Muscle layer of colon (tissue), 2 donors: ENCODE measurements around the gene ELANE.
"Not testable (repeated sequence)": the region's sequence is repeated elsewhere in the genome, so short reads cannot be mapped to it uniquely, and the experiment has no call there.

Experiments
- H3K27ac ChIP-seq: one replicate; pipeline ENCODE4 v1.7.0; 2013; ENCODE audit warnings: low read depth, mild to moderate bottlenecking, low read length, moderate library complexity
- H3K27me3 ChIP-seq, 2 donors: one replicate each; pipeline ENCODE4 v1.7.0; 2013; ENCODE audit warnings: low read length in 2 of 2, mild to moderate bottlenecking in 2 of 2; ENCODE audit not compliant: insufficient read depth in 2 of 2, control insufficient read depth in 1 of 2
- H3K36me3 ChIP-seq: one replicate; pipeline ENCODE4 v1.7.0; 2013; ENCODE audit warnings: mild to moderate bottlenecking, low read length; ENCODE audit not compliant: insufficient read depth
- H3K4me1 ChIP-seq: one replicate; pipeline ENCODE4 v1.7.0; 2013; ENCODE audit warnings: mild to moderate bottlenecking, low read length; ENCODE audit not compliant: insufficient read depth
- H3K4me3 ChIP-seq, 2 donors: one replicate each; pipeline ENCODE4 v1.7.0; 2013; ENCODE audit warnings: low read length in 2 of 2, low read depth in 1 of 2, mild to moderate bottlenecking in 1 of 2, moderate library complexity in 1 of 2
- H3K9ac ChIP-seq: one replicate; pipeline ENCODE4 v1.7.0; 2013; ENCODE audit warnings: low read length
- H3K9me3 ChIP-seq: one replicate; pipeline ENCODE4 v1.7.0; 2013; ENCODE audit warnings: mild to moderate bottlenecking, low read length
- donor health status: abdominal sarcoma.
- donor health status: Adenocarcinoma of cecum.

The ELANE gene

DNA sequence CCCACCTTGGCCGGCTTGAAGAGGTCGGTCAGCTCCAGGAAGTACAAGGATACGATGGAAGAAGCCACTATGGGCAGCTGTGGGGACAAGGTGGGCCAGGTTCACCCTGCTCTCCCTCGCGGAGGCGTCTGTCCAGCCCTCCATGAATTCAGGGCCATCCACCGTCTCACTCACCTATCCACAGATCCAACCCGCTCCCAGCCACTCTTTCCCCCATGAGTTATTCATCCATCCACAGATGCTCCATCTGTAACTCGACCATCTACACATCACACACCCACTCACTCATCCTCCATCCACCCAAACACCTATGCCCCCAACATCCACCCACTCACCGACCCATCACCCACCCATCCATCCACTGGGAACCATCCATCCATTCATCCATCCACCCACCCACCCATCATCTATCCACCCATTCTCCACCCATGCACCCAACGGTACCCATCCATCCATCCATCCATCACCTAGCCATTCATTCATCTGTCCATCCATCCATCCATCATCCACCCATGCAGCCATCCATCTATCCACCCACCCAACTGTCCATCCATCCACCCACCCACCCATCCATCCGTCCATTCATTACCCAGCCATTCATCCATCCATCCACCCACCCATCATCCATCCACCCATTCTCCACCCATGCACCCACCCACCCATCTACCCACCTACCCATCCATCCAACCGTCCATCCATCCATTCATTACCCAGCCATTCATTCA is 36.2 kb upstream of the ELANE start:
- Histone ChIP-seq H3K9ac (no peak overlapping the region), H3K27ac (no peak overlapping the region), H3K36me3 (peaks cover 11% of the 10 kb centered on the region), H3K9me3 (no peaks in the 10 kb centered on the region), H3K4me3 (no peak overlapping the region), H3K27me3 (no peaks in the 10 kb centered on the region), H3K4me1 (no peaks in the 10 kb centered on the region)

DNA sequence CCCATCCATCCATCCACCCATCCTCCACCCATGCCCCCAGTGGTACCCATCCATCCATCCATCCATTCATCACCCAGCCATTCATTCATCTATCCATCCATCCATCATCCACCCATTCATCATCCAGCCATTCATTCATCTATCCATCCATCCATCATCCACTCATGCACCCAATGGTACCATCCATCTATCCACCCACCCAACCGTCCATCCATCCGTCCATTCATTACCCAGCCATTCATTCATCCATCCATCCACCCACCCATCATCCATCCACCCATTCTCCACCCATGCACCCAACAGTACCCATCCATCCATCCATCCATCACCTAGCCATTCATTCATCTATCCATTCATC is 35.6 kb upstream of the ELANE start:
- H3K4me3 ChIP-seq = no peak overlapping the region
- H3K9me3 ChIP-seq = no peaks in the 10 kb centered on the region
- peaks cover 6% of the 10 kb centered on the region for H3K36me3 ChIP-seq

DNA sequence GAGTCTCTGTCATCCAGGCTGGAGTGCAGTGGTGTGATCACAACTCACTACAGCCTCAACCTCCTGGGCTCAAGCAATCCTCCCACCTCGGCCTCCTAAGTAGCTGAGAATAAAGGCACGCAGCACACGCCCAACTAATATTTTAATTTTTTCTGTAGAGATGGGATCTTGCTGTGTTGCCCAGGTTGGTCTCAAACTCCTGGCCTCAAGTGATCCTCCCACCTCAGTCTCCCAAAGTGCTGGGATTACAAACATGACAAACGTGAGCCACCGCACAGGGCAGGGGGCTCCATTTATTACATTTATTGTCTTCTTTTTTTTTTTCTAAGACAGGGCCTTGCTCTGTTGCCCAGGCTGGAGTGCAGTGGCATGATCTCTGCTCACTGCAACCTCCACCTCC is 31.9 kb upstream of the ELANE start:
- H3K36me3 ChIP-seq, H3K27ac ChIP-seq, H3K9ac ChIP-seq, H3K9me3 ChIP-seq, H3K4me1 ChIP-seq, H3K4me3 ChIP-seq: not testable (repeated sequence)
- H3K27me3 ChIP-seq = peaks cover 6 to 26% of the 10 kb centered on the region in 2 donors

More for the DNA sequence above, 35.6 kb upstream of the ELANE start:
- Histone ChIP-seq H3K27me3 (peaks cover 0 to 4% of the 10 kb centered on the region in 2 donors), H3K4me1 (no peaks in the 10 kb centered on the region), H3K27ac (no peak overlapping the region), H3K9ac (no peak overlapping the region)

DNA sequence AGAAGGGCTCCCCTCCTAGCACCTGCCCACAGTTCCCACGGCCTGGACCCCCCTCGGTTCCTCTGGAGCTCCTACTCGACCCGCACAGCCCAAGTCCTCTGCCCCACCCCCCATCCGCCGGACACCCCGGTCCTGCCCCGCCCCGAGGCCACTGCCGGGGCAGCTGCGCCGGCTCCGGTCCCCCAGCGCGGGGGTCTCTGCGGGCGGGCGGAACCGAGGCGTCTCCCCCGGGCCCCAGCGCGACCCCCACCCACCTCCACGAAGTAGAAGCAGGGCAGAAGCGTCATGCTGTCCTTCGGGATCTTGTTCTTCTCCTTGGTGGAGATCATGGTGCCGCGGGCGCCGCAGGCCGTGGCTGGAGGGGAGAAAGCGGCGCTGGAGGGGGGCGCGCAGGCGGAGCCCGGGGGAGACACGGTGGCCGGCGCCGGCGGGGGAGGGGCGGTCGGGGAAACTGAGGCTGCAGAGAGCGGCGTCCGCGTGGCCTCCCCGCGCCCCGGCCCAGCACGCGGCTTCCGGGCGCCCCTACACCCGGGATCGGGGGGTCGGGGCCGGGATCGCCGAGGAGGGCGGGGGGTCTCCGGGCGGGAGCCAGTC is 30.8 kb upstream of the ELANE start:
- Histone ChIP-seq H3K36me3 (no peaks in the 10 kb centered on the region), H3K27me3 (peaks cover 6 to 26% of the 10 kb centered on the region in 2 donors), H3K9me3 (no peaks in the 10 kb centered on the region), H3K4me1 (no peaks in the 10 kb centered on the region), H3K9ac (no peak overlapping the region), H3K27ac (no peak overlapping the region), H3K4me3 (no peak overlapping the region)

DNA sequence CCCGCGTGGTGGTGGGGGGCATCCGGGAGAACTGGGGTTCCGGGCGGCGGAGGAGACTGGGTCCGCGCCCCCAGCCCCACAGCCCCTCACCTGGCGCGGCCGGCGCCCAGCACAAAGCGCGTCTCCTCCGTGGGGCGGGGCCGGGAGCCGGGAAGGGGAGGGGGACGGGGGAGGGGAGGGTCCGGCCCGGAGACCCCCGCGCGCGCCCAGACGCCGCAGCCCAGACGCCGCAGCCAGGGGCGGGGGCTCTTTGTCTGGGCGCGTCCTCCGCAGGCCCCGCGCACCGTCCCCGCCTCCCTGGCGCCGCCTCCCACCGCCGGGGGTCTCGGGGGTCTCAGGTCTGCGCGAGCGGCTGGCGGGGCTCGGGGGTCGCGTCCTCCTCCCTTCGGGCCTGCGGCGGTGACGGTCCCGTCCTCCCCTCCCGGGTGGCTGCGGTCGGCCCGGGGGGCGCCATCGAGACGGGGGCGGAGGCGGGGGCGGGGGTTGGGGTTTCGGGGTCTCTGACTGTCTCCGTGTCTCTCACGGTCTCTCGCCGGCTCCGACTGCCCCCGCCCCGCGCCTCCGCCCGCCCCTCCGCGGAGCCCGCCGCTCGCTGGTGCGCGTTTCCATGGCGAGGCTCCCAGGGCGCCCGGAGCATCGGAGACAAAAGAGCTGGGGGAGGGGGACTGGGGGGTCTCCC is 30.1 kb upstream of the ELANE start, which contains the start of gene PLPPR3:
TSS of gene PLPPR3 (minus strand) at position 131 of the 679 bp plus-strand sequence. CDS start 396 bp downstream, outside the sequence.
- Histone ChIP-seq H3K4me3 (no peak within 1 kb of the TSS), H3K9ac (no peak within 1 kb of the TSS), H3K27me3 (peaks cover 6 to 26% of the 10 kb centered on the region in 2 donors), H3K36me3 (no peaks in the 10 kb centered on the region), H3K9me3 (no peaks in the 10 kb centered on the region), H3K27ac (no peak within 1 kb of the TSS), H3K4me1 (no peaks in the 10 kb centered on the region)

DNA sequence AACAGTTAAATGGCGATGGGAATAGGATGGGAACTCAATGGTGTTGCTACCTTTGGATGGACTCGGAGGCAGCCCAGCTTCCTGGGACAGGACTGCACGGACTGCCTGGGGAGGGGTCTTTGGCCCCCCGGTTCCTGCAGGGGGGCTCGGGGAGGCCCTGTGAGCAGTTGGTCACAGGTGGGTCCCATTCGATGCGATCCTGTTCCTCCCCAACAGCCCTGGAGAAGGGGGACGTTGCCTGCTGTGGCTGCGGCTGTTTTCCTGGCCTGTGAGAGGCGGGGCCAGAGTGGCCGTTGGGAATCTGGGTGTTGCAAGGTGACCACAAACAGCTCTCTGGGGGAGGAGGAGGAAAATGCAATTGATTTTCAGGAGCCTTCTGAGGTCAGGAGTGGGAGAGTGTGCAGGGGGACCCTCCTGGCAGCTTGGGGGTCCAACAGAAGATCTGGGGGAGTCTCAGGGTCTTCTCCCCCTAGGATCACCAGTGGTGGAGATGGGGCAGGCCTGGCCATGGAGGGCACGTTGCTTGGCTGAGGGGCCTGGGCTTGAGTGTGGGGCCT is 28.5 kb upstream of the ELANE start:
- H3K4me1 ChIP-seq = no peaks in the 10 kb centered on the region
- no peak overlapping the region for H3K4me3 ChIP-seq
- no peaks in the 10 kb centered on the region for H3K36me3 ChIP-seq
- no peak overlapping the region for H3K9ac ChIP-seq
- peaks cover 6 to 39% of the 10 kb centered on the region in 2 donors for H3K27me3 ChIP-seq
- H3K27ac ChIP-seq = no peak overlapping the region
- H3K9me3 ChIP-seq = no peaks in the 10 kb centered on the region

DNA sequence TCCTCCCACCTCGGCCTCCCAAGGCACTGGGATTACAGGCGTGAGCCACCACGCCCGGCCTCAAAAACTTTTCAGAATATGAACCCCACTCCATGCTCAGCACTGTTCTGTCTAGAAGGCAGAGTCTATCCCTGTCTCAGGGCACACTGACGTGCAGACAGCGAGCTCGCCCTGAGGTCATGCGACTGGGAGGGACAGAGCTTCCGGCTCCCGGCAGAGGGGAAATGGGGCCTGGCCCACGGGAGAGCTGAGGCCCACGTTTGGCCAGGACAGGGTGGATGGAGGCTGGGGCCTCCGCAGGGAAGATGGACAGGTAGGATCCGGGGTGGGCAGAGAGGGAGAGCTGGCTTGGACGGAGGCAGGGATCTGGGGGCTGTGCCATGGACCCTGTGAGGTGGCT is 27.2 kb upstream of the ELANE start:
- H3K4me1 ChIP-seq = no peaks in the 10 kb centered on the region
- H3K27me3 ChIP-seq = peaks cover 6 to 39% of the 10 kb centered on the region in 2 donors
- H3K9me3 ChIP-seq = no peaks in the 10 kb centered on the region
- no peak overlapping the region for H3K4me3 ChIP-seq
- H3K36me3 ChIP-seq = no peaks in the 10 kb centered on the region
- H3K9ac ChIP-seq = no peak overlapping the region
- H3K27ac ChIP-seq = no peak overlapping the region

DNA sequence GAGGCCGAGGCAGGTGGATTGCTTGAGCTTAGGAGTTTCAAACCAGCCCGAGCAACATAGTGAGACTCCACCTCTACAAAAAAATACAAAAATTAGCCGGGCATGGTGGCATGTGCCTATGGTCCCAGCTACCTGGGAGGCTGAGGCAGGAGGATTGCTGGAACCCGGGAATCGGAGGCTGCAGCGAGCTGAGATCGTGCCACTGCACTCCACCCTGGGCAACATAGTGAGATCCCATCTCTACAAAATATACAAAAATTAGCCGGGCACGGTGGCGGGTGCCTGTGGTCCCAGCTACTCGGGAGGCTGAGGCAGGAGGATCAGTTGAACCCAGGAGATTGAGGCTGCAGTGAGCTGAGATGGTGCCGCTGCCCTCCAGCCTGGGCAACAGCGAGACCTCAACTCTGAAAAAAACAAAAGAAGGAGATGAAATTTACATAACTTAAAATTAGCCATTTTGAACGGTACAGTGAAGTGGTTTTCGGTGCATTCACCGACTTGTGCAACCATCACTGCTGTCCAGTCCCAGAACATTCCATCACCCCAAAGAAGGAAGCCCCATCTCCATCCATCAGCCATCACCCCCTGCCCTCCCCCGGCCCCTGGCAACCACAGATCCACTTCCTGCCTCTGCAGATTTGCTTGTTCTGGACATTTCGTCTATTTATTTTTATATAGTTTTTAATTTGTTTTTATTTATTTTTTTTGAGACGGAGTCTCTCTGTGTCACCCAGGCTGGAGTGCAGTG is 26.0 kb upstream of the ELANE start:
- no peak overlapping the region for H3K9ac ChIP-seq
- H3K9me3 ChIP-seq = no peaks in the 10 kb centered on the region
- H3K27ac ChIP-seq = no peak overlapping the region
- H3K4me3 ChIP-seq = no peak overlapping the region
- H3K4me1 ChIP-seq = no peaks in the 10 kb centered on the region
- H3K36me3 ChIP-seq = no peaks in the 10 kb centered on the region
- peaks cover 6 to 45% of the 10 kb centered on the region in 2 donors for H3K27me3 ChIP-seq

DNA sequence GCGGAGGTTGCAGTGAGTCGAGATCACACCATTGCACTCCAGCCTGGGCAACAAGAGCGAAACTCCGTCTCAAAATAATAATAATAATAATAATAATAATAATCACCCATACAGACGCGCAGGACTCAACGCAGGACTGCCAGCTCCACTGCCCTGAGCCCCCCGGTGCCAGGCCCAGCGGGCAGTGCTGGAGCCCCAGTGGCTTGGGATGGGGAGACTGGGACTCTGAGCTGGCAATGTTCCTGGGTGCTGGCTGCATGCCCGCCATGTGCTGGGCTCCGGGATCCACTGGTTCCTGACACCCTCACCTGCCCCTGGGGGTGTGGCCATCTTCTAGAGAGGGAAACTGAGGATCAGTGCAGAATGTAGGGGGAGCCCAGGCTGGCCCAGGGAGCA is 24.8 kb upstream of the ELANE start:
- H3K4me1 ChIP-seq = no peaks in the 10 kb centered on the region
- peaks cover 6 to 43% of the 10 kb centered on the region in 2 donors for H3K27me3 ChIP-seq
- no peak overlapping the region for H3K9ac ChIP-seq

DNA sequence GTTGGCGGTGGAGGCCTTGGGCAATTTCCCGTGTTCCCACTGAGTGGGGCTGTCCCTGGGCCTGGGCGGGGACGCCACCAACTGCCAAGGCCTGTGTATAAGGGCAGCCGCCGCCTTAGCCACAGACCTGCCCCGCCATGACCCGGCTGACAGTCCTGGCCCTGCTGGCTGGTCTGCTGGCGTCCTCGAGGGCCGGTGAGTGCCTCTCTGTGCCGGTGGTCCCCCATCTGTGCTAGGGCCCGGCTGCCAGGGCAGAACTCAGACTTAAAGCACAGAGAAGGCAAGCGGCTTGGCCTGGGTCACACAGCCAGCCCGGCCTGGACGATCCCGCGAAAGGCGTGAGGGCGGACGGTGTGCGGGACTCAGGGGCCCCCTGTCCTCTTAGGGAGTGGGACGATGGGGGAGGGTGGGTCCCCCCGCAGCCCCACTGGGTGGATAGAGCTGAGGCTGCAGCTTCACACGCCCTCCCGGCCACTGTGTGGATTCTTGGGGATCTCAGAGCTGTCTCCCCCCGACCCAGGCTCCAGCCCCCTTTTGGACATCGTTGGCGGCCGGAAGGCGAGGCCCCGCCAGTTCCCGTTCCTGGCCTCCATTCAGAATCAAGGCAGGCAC is 24.3 kb upstream of the ELANE start, which contains the start of gene AZU1:
TSS of gene AZU1 (plus strand) at position 128 of the 612 bp plus-strand sequence. CDS start at position 138, 10 bp downstream.
- H3K9ac ChIP-seq = no peak within 1 kb of the TSS
- H3K27me3 ChIP-seq = peaks cover 6 to 38% of the 10 kb centered on the region in 2 donors
- no peak within 1 kb of the TSS for H3K27ac ChIP-seq
- H3K4me3 ChIP-seq = no peak within 1 kb of the TSS
- H3K4me1 ChIP-seq = no peaks in the 10 kb centered on the region
- H3K36me3 ChIP-seq = no peaks in the 10 kb centered on the region
- no peaks in the 10 kb centered on the region for H3K9me3 ChIP-seq

More for the DNA sequence above, 24.8 kb upstream of the ELANE start:
- Histone ChIP-seq H3K4me3 (no peak overlapping the region), H3K36me3 (no peaks in the 10 kb centered on the region), H3K9me3 (no peaks in the 10 kb centered on the region), H3K27ac (no peak overlapping the region)
